IPS-15b (cell line): ENCODE results near the gene KDM6B.

Source experiments
- H3K27me3 ChIP-seq: one replicate; pipeline ENCODE4 v1.6.1; 2013; ENCODE audit warnings: low read length; ENCODE audit not compliant: control insufficient read depth, insufficient read depth
- H3K36me3 ChIP-seq: one replicate; pipeline ENCODE4 v1.6.1; 2013; ENCODE audit warnings: low read length; ENCODE audit not compliant: control insufficient read depth, insufficient read depth
- H3K4me1 ChIP-seq: one replicate; pipeline ENCODE4 v1.6.1; 2013; ENCODE audit warnings: mild to moderate bottlenecking, low read length; ENCODE audit not compliant: control insufficient read depth, insufficient read depth
- H3K4me3 ChIP-seq: one replicate; pipeline ENCODE4 v1.5.1; 2013; ENCODE audit warnings: low read depth, low read length
- H3K9ac ChIP-seq: one replicate; pipeline ENCODE4 v1.6.1; 2013; ENCODE audit warnings: low read depth, mild to moderate bottlenecking, low read length
- H3K9me3 ChIP-seq: one replicate; pipeline ENCODE4 v1.6.1; 2013; ENCODE audit warnings: mild to moderate bottlenecking, low read length; ENCODE audit not compliant: control insufficient read depth, insufficient read depth

KDM6B gene

GRCh38 chr17:7880076-7880868, 46.3 kb downstream of the KDM6B start:
- Histone ChIP-seq H3K4me3 (no peak overlapping the region), H3K36me3 (no peaks in the 10 kb centered on the region), H3K27me3 (no peaks in the 10 kb centered on the region), H3K4me1 (no peaks in the 10 kb centered on the region), H3K9ac (no peak overlapping the region), H3K9me3 (no peaks in the 10 kb centered on the region)

- no peaks in the 10 kb centered on the region for H3K4me1 ChIP-seq
- no peak overlapping the region for H3K4me3 ChIP-seq
- H3K27me3 ChIP-seq = no peaks in the 10 kb centered on the region
- H3K9me3 ChIP-seq = no peaks in the 10 kb centered on the region
- H3K9ac ChIP-seq = no peak overlapping the region
- H3K36me3 ChIP-seq = no peaks in the 10 kb centered on the region
These were observed 47.4 kb downstream of the KDM6B start for GRCh38 chr17:7881276-7882054.

DNA sequence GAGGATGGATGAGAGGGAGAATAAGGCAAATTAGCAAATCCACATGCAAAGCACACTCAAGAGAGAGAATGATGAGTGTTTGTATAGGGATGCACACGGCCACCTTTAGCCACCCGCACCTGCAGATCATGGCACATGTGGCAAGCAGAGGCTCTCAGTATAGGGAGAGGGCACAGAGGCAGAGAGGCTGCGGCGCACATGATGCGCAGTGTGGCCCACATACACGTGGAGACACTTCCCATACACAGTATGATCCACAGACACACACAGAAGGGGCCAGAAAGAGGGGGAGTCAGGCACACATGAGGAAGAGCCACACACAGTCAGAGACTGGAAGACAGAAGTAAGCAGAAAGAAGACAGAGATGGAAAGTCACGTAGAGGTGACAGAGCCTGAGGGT, 48.1 kb downstream of the KDM6B start:
- Histone ChIP-seq H3K4me3 (no peak overlapping the region), H3K9ac (no peak overlapping the region), H3K36me3 (no peaks in the 10 kb centered on the region), H3K4me1 (peaks cover 2% of the 10 kb centered on the region), H3K9me3 (no peaks in the 10 kb centered on the region), H3K27me3 (no peaks in the 10 kb centered on the region)

- H3K9ac ChIP-seq = no peak overlapping the region
- no peaks in the 10 kb centered on the region for H3K27me3 ChIP-seq
- H3K4me1 ChIP-seq = peaks cover 4% of the 10 kb centered on the region
- H3K9me3 ChIP-seq = no peaks in the 10 kb centered on the region
- no peaks in the 10 kb centered on the region for H3K36me3 ChIP-seq
- no peak overlapping the region for H3K4me3 ChIP-seq
These were observed 48.6 kb downstream of the KDM6B start for GRCh38 chr17:7882629-7883028.
